ENCODE data around the gene SURF2.
"Not testable (repeated sequence)": the region's sequence is repeated elsewhere in the genome, so short reads cannot be mapped to it uniquely, and the experiment has no call there.

Gene SURF2

GRCh38 chr9:133380734-133381133 lies 24.4 kb downstream of the SURF2 start:
- H3K9me3 ChIP-seq (ENCODE audit: insufficient read depth, low read depth, low read length), result no peaks in the 10 kb centered on the region
- no peaks in the 10 kb centered on the region for H3K4me1 ChIP-seq (ENCODE audit: insufficient read depth, low read length)
- H3K36me3 ChIP-seq (ENCODE audit: insufficient read depth, low read length), result no peaks in the 10 kb centered on the region
- WGBS, result 92% methylated on average over 4 of the region's 4 CpGs
- H3K4me3 ChIP-seq (ENCODE audit: low read length), result no peak overlapping the region
- no peak overlapping the region for H3K9ac ChIP-seq (ENCODE audit: low read depth, low read length)
- peaks cover 14% of the 10 kb centered on the region for H3K27me3 ChIP-seq (ENCODE audit: insufficient read depth, low read length)
- no peak overlapping the region for H3K27ac ChIP-seq (ENCODE audit: low read depth, low read length)

- Histone ChIP-seq H3K4me3 (ENCODE audit: low read length) (no peak overlapping the region), H3K27ac (ENCODE audit: low read depth, low read length) (no peak overlapping the region), H3K9me3 (ENCODE audit: insufficient read depth, low read depth, low read length) (no peaks in the 10 kb centered on the region), H3K9ac (ENCODE audit: low read depth, low read length) (no peak overlapping the region), H3K27me3 (ENCODE audit: insufficient read depth, low read length) (peaks cover 4% of the 10 kb centered on the region; the same call in 1 of the 2 replicates), H3K36me3 (ENCODE audit: insufficient read depth, low read length) (no peaks in the 10 kb centered on the region), H3K4me1 (ENCODE audit: insufficient read depth, low read length) (no peaks in the 10 kb centered on the region)
- 86% methylated on average over 4 of the region's 4 CpGs for WGBS
Measured at GRCh38 chr9:133382507-133383141, 26.3 kb downstream of the SURF2 start.

GRCh38 chr9:133383438-133383837 lies 27.1 kb downstream of the SURF2 start:
- Histone ChIP-seq H3K27me3 (ENCODE audit: insufficient read depth, low read length) (no peaks in the 10 kb centered on the region; the same call in 1 of the 2 replicates), H3K9me3 (ENCODE audit: insufficient read depth, low read depth, low read length) (no peaks in the 10 kb centered on the region), H3K4me3 (ENCODE audit: low read length) (no peak overlapping the region), H3K36me3 (ENCODE audit: insufficient read depth, low read length) (no peaks in the 10 kb centered on the region), H3K27ac (ENCODE audit: low read depth, low read length) (no peak overlapping the region), H3K9ac (ENCODE audit: low read depth, low read length) (no peak overlapping the region), H3K4me1 (ENCODE audit: insufficient read depth, low read length) (no peaks in the 10 kb centered on the region)
- WGBS, result 94% methylated on average over 3 of the region's 3 CpGs

- Histone ChIP-seq H3K27me3 (ENCODE audit: insufficient read depth, low read length) (no peaks in the 10 kb centered on the region), H3K27ac (ENCODE audit: low read depth, low read length) (no peak overlapping the region), H3K9ac (ENCODE audit: low read depth, low read length) (no peak overlapping the region), H3K4me3 (ENCODE audit: low read length) (no peak overlapping the region), H3K4me1 (ENCODE audit: insufficient read depth, low read length) (no peaks in the 10 kb centered on the region), H3K9me3 (ENCODE audit: insufficient read depth, low read depth, low read length) (no peaks in the 10 kb centered on the region), H3K36me3 (ENCODE audit: insufficient read depth, low read length) (no peaks in the 10 kb centered on the region)
- 94% methylated on average over 17 of the region's 17 CpGs for WGBS
Measured at GRCh38 chr9:133384736-133385321, 28.5 kb downstream of the SURF2 start.

- H3K36me3 ChIP-seq (ENCODE audit: insufficient read depth, low read length), result no peaks in the 10 kb centered on the region
- WGBS, result 90% methylated on average over 14 of the region's 14 CpGs
- no peaks in the 10 kb centered on the region for H3K27me3 ChIP-seq (ENCODE audit: insufficient read depth, low read length)
- H3K4me3 ChIP-seq (ENCODE audit: low read length), result no peak overlapping the region
- no peaks in the 10 kb centered on the region for H3K9me3 ChIP-seq (ENCODE audit: insufficient read depth, low read depth, low read length)
- H3K9ac ChIP-seq (ENCODE audit: low read depth, low read length), result no peak overlapping the region
- H3K4me1 ChIP-seq (ENCODE audit: insufficient read depth, low read length), result no peaks in the 10 kb centered on the region
- H3K27ac ChIP-seq (ENCODE audit: low read depth, low read length), result no peak overlapping the region
Measured at GRCh38 chr9:133385452-133385851, 29.1 kb downstream of the SURF2 start.

GRCh38 chr9:133386338-133386737 lies 30.0 kb downstream of the SURF2 start:
- H3K4me3 ChIP-seq (ENCODE audit: low read length), result no peak overlapping the region
- H3K4me1 ChIP-seq (ENCODE audit: insufficient read depth, low read length), result no peaks in the 10 kb centered on the region
- H3K27me3 ChIP-seq (ENCODE audit: insufficient read depth, low read length), result no peaks in the 10 kb centered on the region
- H3K9ac ChIP-seq (ENCODE audit: low read depth, low read length), result no peak overlapping the region
- 95% methylated on average over 13 of the region's 13 CpGs for WGBS
- no peaks in the 10 kb centered on the region for H3K9me3 ChIP-seq (ENCODE audit: insufficient read depth, low read depth, low read length)
- H3K27ac ChIP-seq (ENCODE audit: low read depth, low read length), result no peak overlapping the region
- no peaks in the 10 kb centered on the region for H3K36me3 ChIP-seq (ENCODE audit: insufficient read depth, low read length)

- Histone ChIP-seq H3K9me3 (ENCODE audit: insufficient read depth, low read depth, low read length) (no peaks in the 10 kb centered on the region), H3K4me3 (ENCODE audit: low read length) (no peak overlapping the region), H3K27me3 (ENCODE audit: insufficient read depth, low read length) (no peaks in the 10 kb centered on the region), H3K36me3 (ENCODE audit: insufficient read depth, low read length) (no peaks in the 10 kb centered on the region), H3K4me1 (ENCODE audit: insufficient read depth, low read length) (no peaks in the 10 kb centered on the region), H3K9ac (ENCODE audit: low read depth, low read length) (no peak overlapping the region), H3K27ac (ENCODE audit: low read depth, low read length) (no peak overlapping the region)
- WGBS, result 89% methylated on average over 9 of the region's 9 CpGs
Measured at GRCh38 chr9:133387680-133388079, 31.3 kb downstream of the SURF2 start.

GRCh38 chr9:133389025-133389557 lies 32.7 kb downstream of the SURF2 start:
- WGBS, result 92% methylated on average over 12 of the region's 12 CpGs
- Histone ChIP-seq H3K27me3 (ENCODE audit: insufficient read depth, low read length) (no peaks in the 10 kb centered on the region), H3K36me3 (ENCODE audit: insufficient read depth, low read length) (no peaks in the 10 kb centered on the region), H3K9me3 (ENCODE audit: insufficient read depth, low read depth, low read length) (no peaks in the 10 kb centered on the region), H3K27ac (ENCODE audit: low read depth, low read length) (no peak overlapping the region), H3K4me3 (ENCODE audit: low read length) (no peak overlapping the region), H3K9ac (ENCODE audit: low read depth, low read length) (no peak overlapping the region), H3K4me1 (ENCODE audit: insufficient read depth, low read length) (no peaks in the 10 kb centered on the region)

GRCh38 chr9:133389562-133389961 lies 33.2 kb downstream of the SURF2 start:
- H3K27me3 ChIP-seq (ENCODE audit: insufficient read depth, low read length), result no peaks in the 10 kb centered on the region
- H3K36me3 ChIP-seq (ENCODE audit: insufficient read depth, low read length), result no peaks in the 10 kb centered on the region
- no peak overlapping the region for H3K27ac ChIP-seq (ENCODE audit: low read depth, low read length)
- no peak overlapping the region for H3K4me3 ChIP-seq (ENCODE audit: low read length)
- no peak overlapping the region for H3K9ac ChIP-seq (ENCODE audit: low read depth, low read length)
- no peaks in the 10 kb centered on the region for H3K9me3 ChIP-seq (ENCODE audit: insufficient read depth, low read depth, low read length)
- WGBS, result 88% methylated on average over 13 of the region's 13 CpGs
- H3K4me1 ChIP-seq (ENCODE audit: insufficient read depth, low read length), result no peaks in the 10 kb centered on the region

- Histone ChIP-seq H3K36me3 (ENCODE audit: insufficient read depth, low read length) (no peaks in the 10 kb centered on the region), H3K9me3 (ENCODE audit: insufficient read depth, low read depth, low read length) (no peaks in the 10 kb centered on the region), H3K27ac (ENCODE audit: low read depth, low read length) (no peak overlapping the region), H3K27me3 (ENCODE audit: insufficient read depth, low read length) (no peaks in the 10 kb centered on the region), H3K9ac (ENCODE audit: low read depth, low read length) (no peak overlapping the region), H3K4me3 (ENCODE audit: low read length) (no peak overlapping the region), H3K4me1 (ENCODE audit: insufficient read depth, low read length) (no peaks in the 10 kb centered on the region)
- 85% methylated on average over 7 of the region's 7 CpGs for WGBS
Measured at GRCh38 chr9:133390713-133391112, 34.4 kb downstream of the SURF2 start.

GRCh38 chr9:133391449-133391848 lies 35.1 kb downstream of the SURF2 start:
- not testable (repeated sequence) for H3K36me3 ChIP-seq (ENCODE audit: insufficient read depth, low read length); H3K4me3 ChIP-seq (ENCODE audit: low read length); H3K9me3 ChIP-seq (ENCODE audit: insufficient read depth, low read depth, low read length); H3K27me3 ChIP-seq (ENCODE audit: insufficient read depth, low read length); H3K27ac ChIP-seq (ENCODE audit: low read depth, low read length); H3K4me1 ChIP-seq (ENCODE audit: insufficient read depth, low read length); H3K9ac ChIP-seq (ENCODE audit: low read depth, low read length)
- 20% methylated on average over 1 of the region's 4 CpGs for WGBS
